ENCODE results near the gene CDV3.
"Not testable (repeated sequence)": the region's sequence is repeated elsewhere in the genome, so short reads cannot be mapped to it uniquely, and the experiment has no call there.

Gene CDV3

GRCh38 chr3:133573629-133574194 is at the start of gene CDV3:
Gene CDV3 (plus strand): TSS chr3:133573686. CDS start chr3:133574045, 359 bp downstream.
- no peak for DNase-seq

- not testable (repeated sequence) for DNase-seq
Measured at GRCh38 chr3:133523758-133524157, 49.7 kb upstream of the CDV3 start.

GRCh38 chr3:133525435-133525834 is 48.1 kb upstream of the CDV3 start:
- DNase-seq = no peak

- DNase-seq = no peak
Measured at GRCh38 chr3:133527081-133527715, 46.3 kb upstream of the CDV3 start.

- DNase-seq = no peak
Measured at GRCh38 chr3:133529809-133530208, 43.7 kb upstream of the CDV3 start.

- no peak for DNase-seq
Measured at GRCh38 chr3:133531981-133532380, 41.5 kb upstream of the CDV3 start.

- no peak for DNase-seq
Measured at GRCh38 chr3:133532951-133533350, 40.5 kb upstream of the CDV3 start.

GRCh38 chr3:133535971-133536881 is 37.3 kb upstream of the CDV3 start:
- DNase-seq = no peak

- not testable (repeated sequence) for DNase-seq
Measured at GRCh38 chr3:133537131-133537530, 36.4 kb upstream of the CDV3 start.

- no peak for DNase-seq
Measured at GRCh38 chr3:133538154-133538553, 35.3 kb upstream of the CDV3 start.

- DNase-seq = no peak
Measured at GRCh38 chr3:133540896-133541674, 32.4 kb upstream of the CDV3 start.

- DNase-seq = no peak
Measured at GRCh38 chr3:133542871-133543270, 30.6 kb upstream of the CDV3 start.

GRCh38 chr3:133544983-133545382 is 28.5 kb upstream of the CDV3 start:
- not testable (repeated sequence) for DNase-seq

GRCh38 chr3:133547432-133548041 is 25.9 kb upstream of the CDV3 start:
- DNase-seq = no peak

GRCh38 chr3:133548090-133548489 is 25.4 kb upstream of the CDV3 start:
- DNase-seq = no peak

GRCh38 chr3:133549565-133549964 is 23.9 kb upstream of the CDV3 start:
- no peak for DNase-seq

GRCh38 chr3:133551589-133551988 is 21.9 kb upstream of the CDV3 start:
- not testable (repeated sequence) for DNase-seq

GRCh38 chr3:133561679-133562078 is 11.8 kb upstream of the CDV3 start:
- DNase-seq = no peak

- DNase-seq = no peak
Measured at GRCh38 chr3:133562376-133562775, 11.1 kb upstream of the CDV3 start.

GRCh38 chr3:133563186-133563591 is 10.3 kb upstream of the CDV3 start:
- no peak for DNase-seq

- no peak for DNase-seq
Measured at GRCh38 chr3:133563816-133564215, 9.7 kb upstream of the CDV3 start.

- DNase-seq = no peak
Measured at GRCh38 chr3:133568294-133569014, 5.0 kb upstream of the CDV3 start.

Measured in activated T-cell treated with anti-CD3 and anti-CD28 coated beads, Interleukin-2, amount 50 U/mL, for 48 hours (primary cell).